ENCODE data around the gene PLEKHH1.

The PLEKHH1 gene

GRCh38 chr14:67627519-67627918 lies 94.4 kb downstream of the PLEKHH1 start:
- Mint-ChIP-seq H3K27ac (no peak overlapping the region), H3K4me1 (no peaks in the 10 kb centered on the region), H3K36me3 (no peaks in the 10 kb centered on the region), H3K9me3 (no peaks in the 10 kb centered on the region), H3K27me3 (no peaks in the 10 kb centered on the region), H3K4me3 (no peak overlapping the region)
- ATAC-seq, result no peak

DNA sequence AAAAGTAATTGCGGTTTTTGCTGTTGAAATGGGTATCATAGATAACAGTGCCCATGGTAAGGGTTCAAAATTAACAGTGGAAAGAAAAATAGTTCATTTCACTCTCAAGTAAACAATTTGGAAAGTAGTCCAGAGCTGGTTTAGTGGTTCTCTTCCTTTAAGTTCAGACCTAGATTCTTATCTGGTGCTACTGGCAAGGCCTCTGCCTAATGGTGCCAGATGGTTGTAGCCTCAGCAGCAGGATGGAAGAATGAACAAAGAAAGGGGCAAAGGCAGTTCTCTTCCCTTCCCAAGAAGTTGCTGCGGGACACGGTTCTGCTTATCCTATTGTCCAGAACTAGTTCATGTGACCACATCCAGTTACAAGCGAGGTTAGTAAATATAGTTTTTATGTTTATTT lies 97.1 kb downstream of the PLEKHH1 start:
- no peaks in the 10 kb centered on the region for H3K9me3 Mint-ChIP-seq
- H3K4me1 Mint-ChIP-seq, result no peaks in the 10 kb centered on the region
- peaks cover 6% of the 10 kb centered on the region for H3K36me3 Mint-ChIP-seq
- H3K27me3 Mint-ChIP-seq, result no peaks in the 10 kb centered on the region
- ATAC-seq, result no peak
- H3K27ac Mint-ChIP-seq, result no peak overlapping the region
- no peak overlapping the region for H3K4me3 Mint-ChIP-seq

- peaks cover 6% of the 10 kb centered on the region for H3K36me3 Mint-ChIP-seq
- H3K9me3 Mint-ChIP-seq, result no peaks in the 10 kb centered on the region
- no peaks in the 10 kb centered on the region for H3K4me1 Mint-ChIP-seq
- H3K27ac Mint-ChIP-seq, result no peak overlapping the region
- no peaks in the 10 kb centered on the region for H3K27me3 Mint-ChIP-seq
- ATAC-seq, result no peak
- H3K4me3 Mint-ChIP-seq, result no peak overlapping the region
Measured at GRCh38 chr14:67630938-67631337, 97.8 kb downstream of the PLEKHH1 start.

DNA sequence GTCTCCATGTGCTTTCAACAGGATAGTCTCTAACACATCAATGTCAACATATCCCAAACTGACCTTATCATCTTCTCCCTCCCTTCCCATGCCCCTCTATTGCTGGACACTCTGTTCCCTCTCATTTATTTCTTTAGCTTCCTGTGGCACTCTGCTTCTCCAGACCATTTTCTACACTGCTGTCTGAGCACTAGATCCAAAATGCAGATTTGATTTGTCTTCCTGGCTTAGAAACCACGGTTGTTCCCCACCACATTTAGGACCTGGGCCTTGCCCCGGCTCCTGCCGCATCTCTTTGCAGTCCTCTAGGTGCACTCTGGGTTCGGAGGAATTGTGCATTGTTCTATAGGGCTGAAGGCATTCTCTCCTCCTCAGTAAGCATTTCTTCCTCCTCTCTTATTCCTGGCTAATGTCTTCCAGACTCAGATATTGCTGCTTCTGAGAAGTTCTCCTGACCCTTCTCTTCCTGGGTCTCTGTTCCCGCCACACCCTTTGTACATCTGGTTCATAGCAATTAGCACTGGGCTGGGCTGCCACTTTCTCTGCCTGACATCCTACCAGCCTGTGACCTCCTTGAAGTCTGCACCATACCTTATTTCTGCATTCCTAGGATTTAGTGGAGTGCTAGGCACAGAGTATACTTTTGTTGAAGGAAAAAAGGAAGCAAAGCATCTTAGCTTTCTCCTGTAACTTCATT lies 100.5 kb downstream of the PLEKHH1 start:
- ATAC-seq, result no peak
- no peaks in the 10 kb centered on the region for H3K9me3 Mint-ChIP-seq
- H3K27me3 Mint-ChIP-seq, result no peaks in the 10 kb centered on the region
- peaks cover 6% of the 10 kb centered on the region for H3K36me3 Mint-ChIP-seq
- H3K4me1 Mint-ChIP-seq, result no peaks in the 10 kb centered on the region
- no peak overlapping the region for H3K4me3 Mint-ChIP-seq
- no peak overlapping the region for H3K27ac Mint-ChIP-seq

DNA sequence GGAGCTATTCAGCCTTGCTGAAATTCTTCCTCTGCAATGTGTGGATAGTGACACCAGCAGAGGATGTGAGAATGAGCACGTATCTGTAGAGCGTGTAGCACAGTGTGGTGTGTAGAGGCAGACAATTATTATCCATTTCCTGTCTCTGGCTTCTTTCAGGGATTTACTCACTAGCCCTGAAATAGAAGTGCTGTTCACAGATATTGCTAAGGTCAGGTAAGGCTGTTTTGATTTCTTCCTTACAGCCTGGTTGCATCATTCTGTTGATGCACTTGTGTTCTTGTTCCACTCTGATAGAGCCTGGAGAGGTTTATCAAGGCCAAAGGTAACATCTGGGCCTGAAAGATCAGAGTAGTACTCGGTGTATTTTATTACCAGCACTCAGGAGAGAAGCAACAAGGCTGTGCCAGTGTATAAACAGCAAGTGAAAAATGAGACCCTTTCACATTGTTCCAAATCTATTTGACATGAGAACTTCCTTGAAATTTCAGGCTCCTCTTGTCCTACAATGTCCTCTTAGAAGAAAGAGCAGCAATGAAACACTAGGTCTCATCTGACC lies 103.3 kb downstream of the PLEKHH1 start:
- no peaks in the 10 kb centered on the region for H3K4me1 Mint-ChIP-seq
- no peak overlapping the region for H3K4me3 Mint-ChIP-seq
- H3K9me3 Mint-ChIP-seq, result no peaks in the 10 kb centered on the region
- no peaks in the 10 kb centered on the region for H3K27me3 Mint-ChIP-seq
- no peak for ATAC-seq
- H3K36me3 Mint-ChIP-seq, result peaks cover 6% of the 10 kb centered on the region
- no peak overlapping the region for H3K27ac Mint-ChIP-seq

- no peaks in the 10 kb centered on the region for H3K4me1 Mint-ChIP-seq
- H3K9me3 Mint-ChIP-seq, result no peaks in the 10 kb centered on the region
- peaks cover 10% of the 10 kb centered on the region for H3K36me3 Mint-ChIP-seq
- no peaks in the 10 kb centered on the region for H3K27me3 Mint-ChIP-seq
- no peak for ATAC-seq
- no peak overlapping the region for H3K4me3 Mint-ChIP-seq
- H3K27ac Mint-ChIP-seq, result no peak overlapping the region
Measured at GRCh38 chr14:67638642-67639041, 105.6 kb downstream of the PLEKHH1 start.
